Loucy (cell line): Measurements from ENCODE around the gene PITPNC1.

Source experiments
- H2AFZ ChIP-seq: fragments of 200-600 bp; sonication (generic); 2 replicates; pipeline ENCODE4 v1.6.0; 2016; ENCODE audit warnings: antibody characterized with exemption, mild to moderate bottlenecking, low read length, moderate library complexity
- H3F3A ChIP-seq: fragments of 200-600 bp; 2 replicates; pipeline ENCODE4 v1.6.0; 2016; ENCODE audit warnings: antibody characterized with exemption, low read depth, mild to moderate bottlenecking
- H3K27me3 ChIP-seq: fragments of 200-600 bp; sonication (generic); 2 replicates; pipeline ENCODE4 v1.6.1; 2014; ENCODE audit warnings: low read length, mild to moderate bottlenecking; ENCODE audit not compliant: insufficient read depth, poor library complexity, severe bottlenecking
- H3K36me3 ChIP-seq: fragments of 200-600 bp; sonication (generic); 2 replicates; pipeline ENCODE4 v1.6.1; 2016; ENCODE audit warnings: low read length; ENCODE audit not compliant: insufficient read depth
- H3K4me1 ChIP-seq: fragments of 200-600 bp; sonication (generic); 2 replicates; pipeline ENCODE4 v1.5.1; 2014; ENCODE audit warnings: low read length, mild to moderate bottlenecking; ENCODE audit not compliant: insufficient read depth, poor library complexity, severe bottlenecking
- H3K4me2 ChIP-seq: fragments of 200-600 bp; sonication (generic); 2 replicates; pipeline ENCODE4 v1.6.0; 2014; ENCODE audit warnings: antibody characterized with exemption, low read length, low read depth, mild to moderate bottlenecking; ENCODE audit not compliant: poor library complexity, severe bottlenecking
- H3K4me3 ChIP-seq: fragments of 200-600 bp; sonication (generic); 2 replicates; pipeline ENCODE4 v1.5.1; 2014; ENCODE audit warnings: low read length, mild to moderate bottlenecking, mixed read lengths; ENCODE audit not compliant: poor library complexity, severe bottlenecking
- H3K79me2 ChIP-seq: fragments of 200-600 bp; sonication (generic); 2 replicates; pipeline ENCODE4 v1.6.1; 2014; ENCODE audit warnings: low read length; ENCODE audit not compliant: insufficient read depth
- H3K9ac ChIP-seq: fragments of 200-600 bp; sonication (generic); 2 replicates; pipeline ENCODE4 v1.6.0; 2014; ENCODE audit warnings: mild to moderate bottlenecking, low read depth, low read length, moderate library complexity; ENCODE audit not compliant: poor library complexity, severe bottlenecking
- H3K9me2 ChIP-seq: fragments of 200-600 bp; sonication (generic); replicated peaks from 2 replicates; pipeline ENCODE4 v1.6.1; 2016; ENCODE audit warnings: low read depth, low read length, mixed read lengths
- H3K9me3 ChIP-seq: fragments of 200-600 bp; sonication (generic); 2 replicates; pipeline ENCODE4 v1.6.1; 2014; ENCODE audit warnings: mild to moderate bottlenecking, antibody characterized with exemption, low read length, low read depth; ENCODE audit not compliant: insufficient read depth
- H4K20me1 ChIP-seq: fragments of 200-600 bp; sonication (generic); 2 replicates; pipeline ENCODE4 v1.6.0; 2014; ENCODE audit warnings: antibody characterized with exemption, low read length, mild to moderate bottlenecking; ENCODE audit not compliant: insufficient read depth, poor library complexity, severe bottlenecking
- EZH2phosphoT487 ChIP-seq: fragments of 200-600 bp; IDR thresholded peaks from 2 replicates; pipeline ENCODE4 v1.6.1; 2018; ENCODE audit warnings: antibody characterized with exemption, mild to moderate bottlenecking, moderate library complexity, borderline replicate concordance
- TF ChIP-seq, protein P1 (sequence below): fragments of 200-600 bp; sonication (generic); conservative IDR thresholded peaks from 2 replicates; pipeline ENCODE4 v1.5.1; 2014; ENCODE audit warnings: mild to moderate bottlenecking, antibody characterized with exemption, low read length

Gene PITPNC1

GRCh38 chr17:67657596-67657995 is 280.5 kb downstream of the PITPNC1 start:
- Histone ChIP-seq H3K9ac (no peak overlapping the region), H4K20me1 (no peaks in the 10 kb centered on the region), H3K4me2 (no peak overlapping the region), H2AFZ (no peak overlapping the region), H3F3A (no peaks in the 10 kb centered on the region), H3K27me3 (no peaks in the 10 kb centered on the region), H3K4me3 (no peak overlapping the region), H3K4me1 (no peaks in the 10 kb centered on the region), H3K9me2 (no peaks in the 10 kb centered on the region), H3K36me3 (no peaks in the 10 kb centered on the region), H3K79me2 (no peaks in the 10 kb centered on the region), H3K9me3 (peaks cover 6% of the 10 kb centered on the region; the same call in 1 of the 2 replicates)
- no peak for TF ChIP-seq EZH2phosphoT487
- TF ChIP-seq, protein P1, sequence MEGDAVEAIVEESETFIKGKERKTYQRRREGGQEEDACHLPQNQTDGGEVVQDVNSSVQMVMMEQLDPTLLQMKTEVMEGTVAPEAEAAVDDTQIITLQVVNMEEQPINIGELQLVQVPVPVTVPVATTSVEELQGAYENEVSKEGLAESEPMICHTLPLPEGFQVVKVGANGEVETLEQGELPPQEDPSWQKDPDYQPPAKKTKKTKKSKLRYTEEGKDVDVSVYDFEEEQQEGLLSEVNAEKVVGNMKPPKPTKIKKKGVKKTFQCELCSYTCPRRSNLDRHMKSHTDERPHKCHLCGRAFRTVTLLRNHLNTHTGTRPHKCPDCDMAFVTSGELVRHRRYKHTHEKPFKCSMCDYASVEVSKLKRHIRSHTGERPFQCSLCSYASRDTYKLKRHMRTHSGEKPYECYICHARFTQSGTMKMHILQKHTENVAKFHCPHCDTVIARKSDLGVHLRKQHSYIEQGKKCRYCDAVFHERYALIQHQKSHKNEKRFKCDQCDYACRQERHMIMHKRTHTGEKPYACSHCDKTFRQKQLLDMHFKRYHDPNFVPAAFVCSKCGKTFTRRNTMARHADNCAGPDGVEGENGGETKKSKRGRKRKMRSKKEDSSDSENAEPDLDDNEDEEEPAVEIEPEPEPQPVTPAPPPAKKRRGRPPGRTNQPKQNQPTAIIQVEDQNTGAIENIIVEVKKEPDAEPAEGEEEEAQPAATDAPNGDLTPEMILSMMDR = no peak

GRCh38 chr17:67658265-67658664 is 281.2 kb downstream of the PITPNC1 start:
- Histone ChIP-seq H3F3A (no peaks in the 10 kb centered on the region), H3K4me2 (no peak overlapping the region), H4K20me1 (no peaks in the 10 kb centered on the region), H3K27me3 (no peaks in the 10 kb centered on the region), H3K79me2 (no peaks in the 10 kb centered on the region), H3K9me3 (peaks cover 6% of the 10 kb centered on the region; the same call in 1 of the 2 replicates), H3K36me3 (no peaks in the 10 kb centered on the region), H3K4me3 (no peak overlapping the region), H3K4me1 (no peaks in the 10 kb centered on the region), H3K9ac (no peak overlapping the region), H3K9me2 (no peaks in the 10 kb centered on the region), H2AFZ (no peak overlapping the region)
- TF ChIP-seq, protein P1 = no peak
- no peak for TF ChIP-seq EZH2phosphoT487

GRCh38 chr17:67659028-67659427 is 281.9 kb downstream of the PITPNC1 start:
- no peaks in the 10 kb centered on the region for H3K36me3 ChIP-seq
- TF ChIP-seq, protein P1 = no peak
- no peak for TF ChIP-seq EZH2phosphoT487
- H3K79me2 ChIP-seq = no peaks in the 10 kb centered on the region
- no peak overlapping the region for H3K4me3 ChIP-seq
- H3F3A ChIP-seq = no peaks in the 10 kb centered on the region
- no peak overlapping the region for H2AFZ ChIP-seq
- H3K4me2 ChIP-seq = no peak overlapping the region
- no peaks in the 10 kb centered on the region for H3K9me2 ChIP-seq
- no peaks in the 10 kb centered on the region for H4K20me1 ChIP-seq
- H3K4me1 ChIP-seq = no peaks in the 10 kb centered on the region
- no peak overlapping the region for H3K9ac ChIP-seq
- H3K27me3 ChIP-seq = no peaks in the 10 kb centered on the region
- H3K9me3 ChIP-seq = peaks cover 6% of the 10 kb centered on the region; the same call in 1 of the 2 replicates
